ENCODE measurements around the gene FDX2.

Gene FDX2

GRCh38 chr19:10266706-10267105 is 49.1 kb downstream of the FDX2 start:
- TF ChIP-seq, protein P1, sequence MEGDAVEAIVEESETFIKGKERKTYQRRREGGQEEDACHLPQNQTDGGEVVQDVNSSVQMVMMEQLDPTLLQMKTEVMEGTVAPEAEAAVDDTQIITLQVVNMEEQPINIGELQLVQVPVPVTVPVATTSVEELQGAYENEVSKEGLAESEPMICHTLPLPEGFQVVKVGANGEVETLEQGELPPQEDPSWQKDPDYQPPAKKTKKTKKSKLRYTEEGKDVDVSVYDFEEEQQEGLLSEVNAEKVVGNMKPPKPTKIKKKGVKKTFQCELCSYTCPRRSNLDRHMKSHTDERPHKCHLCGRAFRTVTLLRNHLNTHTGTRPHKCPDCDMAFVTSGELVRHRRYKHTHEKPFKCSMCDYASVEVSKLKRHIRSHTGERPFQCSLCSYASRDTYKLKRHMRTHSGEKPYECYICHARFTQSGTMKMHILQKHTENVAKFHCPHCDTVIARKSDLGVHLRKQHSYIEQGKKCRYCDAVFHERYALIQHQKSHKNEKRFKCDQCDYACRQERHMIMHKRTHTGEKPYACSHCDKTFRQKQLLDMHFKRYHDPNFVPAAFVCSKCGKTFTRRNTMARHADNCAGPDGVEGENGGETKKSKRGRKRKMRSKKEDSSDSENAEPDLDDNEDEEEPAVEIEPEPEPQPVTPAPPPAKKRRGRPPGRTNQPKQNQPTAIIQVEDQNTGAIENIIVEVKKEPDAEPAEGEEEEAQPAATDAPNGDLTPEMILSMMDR (IDR thresholded peaks at IDR 0.05; ENCODE audit: insufficient read depth, low read length, missing control alignments), result no peak
- CTCF ChIA-PET, result interaction anchor here (1.0 to 19.7 kb wide), 7 partner anchors 8 to 169 kb away, joined by 4 to 1180 read pairs (median 6); partner anchors contain the start of genes CDC37, RAVER1 and TYK2
- no peak for DNase-seq (ENCODE audit: low read depth, low spot score)
- no peak overlapping the region for H3K4me3 ChIP-seq (ENCODE audit: low read depth, low read length)
- POLR2A ChIA-PET, result no interaction called here

DNA sequence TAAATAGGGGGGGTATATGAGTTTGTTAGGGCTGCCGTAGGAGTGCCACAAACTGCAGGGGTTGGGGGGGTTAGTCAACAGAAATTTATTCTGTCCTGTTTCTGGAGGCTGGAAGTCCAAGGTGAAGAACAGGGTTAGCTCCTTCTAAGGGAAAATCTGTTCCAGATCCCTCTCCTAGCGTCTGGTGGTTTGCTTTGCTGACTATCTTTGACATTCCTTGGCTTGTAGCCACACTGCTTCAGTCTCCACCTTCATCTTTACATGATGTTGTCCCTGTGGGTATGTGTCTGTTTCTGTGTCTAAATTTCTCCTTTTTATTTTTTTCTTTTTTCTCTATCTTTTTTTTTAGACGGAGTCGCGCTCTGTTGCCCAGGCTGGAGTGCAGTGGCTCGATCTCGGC is 53.0 kb downstream of the FDX2 start:
- ChIA-PET POLR2A (no interaction called here), CTCF (interaction anchor here (1.5 to 19.7 kb wide), 2 partner anchors 9 to 124 kb away, joined by 5 to 1180 read pairs; partner anchors contain the start of genes CDC37, ICAM1 and TYK2)
- no peak overlapping the region for H3K4me3 ChIP-seq (ENCODE audit: low read depth, low read length)
- TF ChIP-seq, protein P1 (IDR thresholded peaks at IDR 0.05; ENCODE audit: insufficient read depth, low read length, missing control alignments), result no peak
- DNase-seq (ENCODE audit: low read depth, low spot score), result no peak

GRCh38 chr19:10260141-10260584 is 55.7 kb downstream of the FDX2 start:
- no peak for DNase-seq (ENCODE audit: low read depth, low spot score)
- no peak overlapping the region for H3K4me3 ChIP-seq (ENCODE audit: low read depth, low read length)
- POLR2A ChIA-PET, result no interaction called here
- CTCF ChIA-PET, result interaction anchor here (0.7 to 19.7 kb wide), 26 partner anchors 9 to 330 kb away, joined by 3 to 1180 read pairs (median 4); partner anchors contain the start of genes CDC37, ICAM1, ICAM4 and ICAM5
- TF ChIP-seq, protein P1 (IDR thresholded peaks at IDR 0.05; ENCODE audit: insufficient read depth, low read length, missing control alignments), result no peak

Measured in AG04449 (cell line).